GM12872 (cell line): ENCODE measurements around the gene BAIAP2L2.

Source experiments
- TF ChIP-seq, protein P1 (sequence below): IDR thresholded peaks from 3 replicates; pipeline ENCODE4 v1.5.1; 2011; ENCODE audit warnings: low read depth, mild to moderate bottlenecking, low read length, moderate library complexity; ENCODE audit not compliant: insufficient read depth

The BAIAP2L2 gene

GRCh38 chr22:38132794-38133193 is 22.3 kb upstream of the BAIAP2L2 start:
- TF ChIP-seq, protein P1, sequence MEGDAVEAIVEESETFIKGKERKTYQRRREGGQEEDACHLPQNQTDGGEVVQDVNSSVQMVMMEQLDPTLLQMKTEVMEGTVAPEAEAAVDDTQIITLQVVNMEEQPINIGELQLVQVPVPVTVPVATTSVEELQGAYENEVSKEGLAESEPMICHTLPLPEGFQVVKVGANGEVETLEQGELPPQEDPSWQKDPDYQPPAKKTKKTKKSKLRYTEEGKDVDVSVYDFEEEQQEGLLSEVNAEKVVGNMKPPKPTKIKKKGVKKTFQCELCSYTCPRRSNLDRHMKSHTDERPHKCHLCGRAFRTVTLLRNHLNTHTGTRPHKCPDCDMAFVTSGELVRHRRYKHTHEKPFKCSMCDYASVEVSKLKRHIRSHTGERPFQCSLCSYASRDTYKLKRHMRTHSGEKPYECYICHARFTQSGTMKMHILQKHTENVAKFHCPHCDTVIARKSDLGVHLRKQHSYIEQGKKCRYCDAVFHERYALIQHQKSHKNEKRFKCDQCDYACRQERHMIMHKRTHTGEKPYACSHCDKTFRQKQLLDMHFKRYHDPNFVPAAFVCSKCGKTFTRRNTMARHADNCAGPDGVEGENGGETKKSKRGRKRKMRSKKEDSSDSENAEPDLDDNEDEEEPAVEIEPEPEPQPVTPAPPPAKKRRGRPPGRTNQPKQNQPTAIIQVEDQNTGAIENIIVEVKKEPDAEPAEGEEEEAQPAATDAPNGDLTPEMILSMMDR: no peak

GRCh38 chr22:38132136-38132535 is 21.7 kb upstream of the BAIAP2L2 start:
- TF ChIP-seq, protein P1: no peak

GRCh38 chr22:38131399-38131798 is 20.9 kb upstream of the BAIAP2L2 start:
- TF ChIP-seq, protein P1: no peak

- TF ChIP-seq, protein P1: no peak
Measured at GRCh38 chr22:38129856-38130255, 19.4 kb upstream of the BAIAP2L2 start.

DNA sequence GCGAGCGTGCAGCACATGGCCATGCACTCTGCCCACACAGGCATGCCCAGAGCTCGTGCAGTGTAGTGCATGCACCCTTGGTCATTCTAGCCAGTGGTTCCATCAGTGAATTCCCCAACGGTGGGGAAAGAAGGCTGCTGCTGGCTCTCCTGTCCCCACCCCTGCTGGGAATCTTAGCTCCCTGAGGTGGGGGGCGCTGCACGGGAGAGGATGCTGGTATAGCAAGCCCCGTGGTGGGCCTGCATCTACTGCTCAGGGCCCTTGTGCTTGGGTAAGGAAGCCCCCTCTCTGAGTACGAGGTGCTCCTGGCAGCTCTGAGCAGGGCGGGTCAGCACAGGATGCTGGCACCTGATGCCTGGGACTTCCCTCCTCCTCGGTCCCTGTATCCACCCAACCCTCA is 18.5 kb upstream of the BAIAP2L2 start:
- TF ChIP-seq, protein P1: no peak

- TF ChIP-seq, protein P1: no peak
Measured at GRCh38 chr22:38127869-38128268, 17.4 kb upstream of the BAIAP2L2 start.

DNA sequence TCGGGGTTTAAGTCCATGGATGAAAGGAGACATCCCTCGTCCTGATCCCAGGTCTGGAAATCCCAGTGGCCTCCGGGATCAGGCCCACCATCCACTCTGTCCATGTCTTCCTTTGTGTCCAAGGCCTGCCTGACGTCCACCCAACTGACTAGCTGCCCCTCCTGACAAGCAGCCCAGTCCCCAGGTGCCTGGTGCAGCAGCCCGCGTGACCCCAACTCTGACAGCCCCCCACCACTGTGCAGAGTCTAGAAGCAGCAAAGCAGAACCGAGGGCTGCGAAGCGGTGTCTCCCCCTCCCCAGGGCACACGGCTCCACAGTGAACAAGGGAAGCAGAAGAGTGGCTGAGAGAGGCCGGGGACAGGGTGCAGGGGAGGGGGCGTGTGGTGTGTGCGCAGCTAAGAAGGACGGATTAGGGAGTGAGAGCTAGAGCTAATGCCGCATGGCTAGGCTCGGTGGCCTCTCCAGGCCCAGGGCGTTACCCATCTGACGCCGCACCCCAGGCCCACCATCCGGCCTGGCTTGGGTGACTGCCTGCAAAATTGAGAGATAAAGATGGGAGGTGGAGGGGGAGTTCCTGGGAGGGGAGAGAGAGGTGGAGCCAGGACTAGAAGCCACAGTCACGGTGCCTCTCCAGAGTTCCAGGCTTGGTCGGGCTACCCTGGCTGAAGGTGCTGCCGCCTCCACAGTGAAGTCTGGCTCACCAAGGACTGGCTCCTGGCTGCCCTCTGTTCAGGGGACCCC is 16.6 kb upstream of the BAIAP2L2 start:
- TF ChIP-seq, protein P1: no peak
